ENCODE measurements around the gene SOX6. TPM values are rescaled to one million over a fixed set of nuclear protein-coding genes. Genes with fewer than 3 reads are reported as not detected.
A peak's percentile ranks its signal among the peaks of the same experiment; 100 is the strongest.

The SOX6 gene
- polyA plus RNA-seq, 1 of the 3 experiments (the other 2 are of a cell fraction): 0.03 TPM

DNA sequence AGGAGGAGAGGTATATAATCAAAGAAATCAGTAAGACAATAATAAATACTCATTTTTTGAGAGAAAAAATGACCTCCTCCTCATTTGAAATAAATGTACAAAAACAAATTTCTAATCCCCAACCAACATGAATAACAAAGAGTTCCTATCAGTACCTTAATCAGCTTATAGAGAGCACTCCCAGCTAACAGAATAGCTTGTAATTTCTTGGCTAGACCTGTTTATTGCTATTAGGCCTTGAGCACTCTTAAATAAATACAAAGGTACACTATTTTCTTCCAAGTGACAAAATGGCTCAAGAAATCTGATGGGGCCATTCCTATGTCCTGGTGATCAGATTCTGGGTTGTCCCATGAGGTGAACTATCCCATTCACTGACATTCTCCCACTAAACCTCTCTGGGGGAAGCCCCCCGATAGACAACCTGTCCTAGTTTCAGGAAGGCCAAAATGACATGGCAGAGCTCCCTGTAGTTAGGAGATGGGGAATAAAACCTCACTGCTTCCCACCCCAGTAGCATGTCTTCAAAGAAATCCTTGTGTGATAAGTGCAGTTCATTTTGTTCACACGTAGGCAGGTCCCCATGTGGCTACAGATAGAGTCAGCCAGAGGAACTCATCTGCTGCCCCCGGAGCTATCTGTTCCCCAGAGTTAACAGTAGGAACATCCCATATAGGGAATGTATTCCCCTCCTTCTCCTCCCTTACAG is 385.7 kb downstream of the SOX6 start:
- DNase-seq: no peak
- H3K9me3 ChIP-seq: no peaks in the 10 kb centered on the region
- ChIA-PET CTCF (no interaction called here), POLR2A (interaction anchor here (0.6 kb wide), 1 partner anchor 11 kb away, joined by 3 read pairs; no protein-coding TSS in a partner anchor)
- H3F3A ChIP-seq (replicated peaks; ENCODE audit: insufficient read depth): no peaks in the 10 kb centered on the region
- H3K4me2 ChIP-seq: no peak overlapping the region
- 68% methylated on average over 3 of the region's 3 CpGs for WGBS (ENCODE audit: low lambda C conversion rate)
- no peaks in the 10 kb centered on the region for H4K20me1 ChIP-seq (ENCODE audit: insufficient read depth)
- H2AFZ ChIP-seq (ENCODE audit: low read depth): peak overlapping the region; percentile 87; the same call in 1 of the 2 replicates
- no peak overlapping the region for H3K4me3 ChIP-seq (ENCODE audit: low read depth in 2 of 2, low read length in 1 of 2)
- H3K27me3 ChIP-seq (ENCODE audit: insufficient read depth): no peaks in the 10 kb centered on the region
- no peak for TF ChIP-seq MEF2A (IDR thresholded peaks at IDR 0.05; ENCODE audit: borderline replicate concordance, low read depth)
- no peak for TF ChIP-seq GATA2 (CRISPR knock-in tag; IDR thresholded peaks at IDR 0.05)
- TF ChIP-seq CHD2 (IDR thresholded peaks at IDR 0.05; ENCODE audit: low read length, partially characterized antibody): no peak
- TF ChIP-seq, protein P1, sequence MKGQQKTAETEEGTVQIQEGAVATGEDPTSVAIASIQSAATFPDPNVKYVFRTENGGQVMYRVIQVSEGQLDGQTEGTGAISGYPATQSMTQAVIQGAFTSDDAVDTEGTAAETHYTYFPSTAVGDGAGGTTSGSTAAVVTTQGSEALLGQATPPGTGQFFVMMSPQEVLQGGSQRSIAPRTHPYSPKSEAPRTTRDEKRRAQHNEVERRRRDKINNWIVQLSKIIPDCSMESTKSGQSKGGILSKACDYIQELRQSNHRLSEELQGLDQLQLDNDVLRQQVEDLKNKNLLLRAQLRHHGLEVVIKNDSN (IDR thresholded peaks at IDR 0.05; ENCODE audit: borderline replicate concordance, low read depth): no peak
- no peak for TF ChIP-seq RCOR1 (IDR thresholded peaks at IDR 0.05; ENCODE audit: low read length)
- TF ChIP-seq FOXM1 (IDR thresholded peaks at IDR 0.05; ENCODE audit: low read depth): no peak
- TF ChIP-seq, protein P2, sequence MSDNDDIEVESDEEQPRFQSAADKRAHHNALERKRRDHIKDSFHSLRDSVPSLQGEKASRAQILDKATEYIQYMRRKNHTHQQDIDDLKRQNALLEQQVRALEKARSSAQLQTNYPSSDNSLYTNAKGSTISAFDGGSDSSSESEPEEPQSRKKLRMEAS (IDR thresholded peaks at IDR 0.05; ENCODE audit: low read depth): no peak
- TF ChIP-seq SMC3 (IDR thresholded peaks at IDR 0.05; ENCODE audit: low read depth, low read length): no peak
- TF ChIP-seq YY1 (IDR thresholded peaks at IDR 0.05; ENCODE audit: low read depth): no peak
- TF ChIP-seq, protein P3, sequence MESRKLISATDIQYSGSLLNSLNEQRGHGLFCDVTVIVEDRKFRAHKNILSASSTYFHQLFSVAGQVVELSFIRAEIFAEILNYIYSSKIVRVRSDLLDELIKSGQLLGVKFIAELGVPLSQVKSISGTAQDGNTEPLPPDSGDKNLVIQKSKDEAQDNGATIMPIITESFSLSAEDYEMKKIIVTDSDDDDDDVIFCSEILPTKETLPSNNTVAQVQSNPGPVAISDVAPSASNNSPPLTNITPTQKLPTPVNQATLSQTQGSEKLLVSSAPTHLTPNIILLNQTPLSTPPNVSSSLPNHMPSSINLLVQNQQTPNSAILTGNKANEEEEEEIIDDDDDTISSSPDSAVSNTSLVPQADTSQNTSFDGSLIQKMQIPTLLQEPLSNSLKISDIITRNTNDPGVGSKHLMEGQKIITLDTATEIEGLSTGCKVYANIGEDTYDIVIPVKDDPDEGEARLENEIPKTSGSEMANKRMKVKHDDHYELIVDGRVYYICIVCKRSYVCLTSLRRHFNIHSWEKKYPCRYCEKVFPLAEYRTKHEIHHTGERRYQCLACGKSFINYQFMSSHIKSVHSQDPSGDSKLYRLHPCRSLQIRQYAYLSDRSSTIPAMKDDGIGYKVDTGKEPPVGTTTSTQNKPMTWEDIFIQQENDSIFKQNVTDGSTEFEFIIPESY (IDR thresholded peaks at IDR 0.05; ENCODE audit: borderline replicate concordance, low read depth): no peak
- no peak for TF ChIP-seq ELF1 (IDR thresholded peaks at IDR 0.05)
- TF ChIP-seq, protein P4, sequence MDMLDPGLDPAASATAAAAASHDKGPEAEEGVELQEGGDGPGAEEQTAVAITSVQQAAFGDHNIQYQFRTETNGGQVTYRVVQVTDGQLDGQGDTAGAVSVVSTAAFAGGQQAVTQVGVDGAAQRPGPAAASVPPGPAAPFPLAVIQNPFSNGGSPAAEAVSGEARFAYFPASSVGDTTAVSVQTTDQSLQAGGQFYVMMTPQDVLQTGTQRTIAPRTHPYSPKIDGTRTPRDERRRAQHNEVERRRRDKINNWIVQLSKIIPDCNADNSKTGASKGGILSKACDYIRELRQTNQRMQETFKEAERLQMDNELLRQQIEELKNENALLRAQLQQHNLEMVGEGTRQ (IDR thresholded peaks at IDR 0.05; ENCODE audit: borderline replicate concordance, low read depth, low read length): no peak
- no peak for TF ChIP-seq EZH2phosphoT487 (IDR thresholded peaks at IDR 0.05; ENCODE audit: borderline replicate concordance, low read depth)
- TF ChIP-seq GABPA (IDR thresholded peaks at IDR 0.05; ENCODE audit: low read depth): no peak
- no peak for TF ChIP-seq EP300 (IDR thresholded peaks at IDR 0.05; ENCODE audit: borderline replicate concordance in 1 of 2, low read depth in 1 of 2, low read length in 1 of 2)
- TF ChIP-seq JUND (IDR thresholded peaks at IDR 0.05): no peak
- TF ChIP-seq RXRA (IDR thresholded peaks at IDR 0.05; ENCODE audit: borderline replicate concordance, low read depth): no peak
- no peak for TF ChIP-seq TEAD4 (IDR thresholded peaks at IDR 0.05; ENCODE audit: borderline replicate concordance, insufficient read depth)
- H3K9me2 ChIP-seq: no peaks in the 10 kb centered on the region
- no peak overlapping the region for H3K27ac ChIP-seq (ENCODE audit: low read depth in 2 of 2, low read length in 1 of 2)
- no peak overlapping the region for H3K9ac ChIP-seq
- peaks cover 11 to 23% of the 10 kb centered on the region in 2 experiments; a peak in 3 of 4 replicates for H3K4me1 ChIP-seq (ENCODE audit: control insufficient read depth in 1 of 2, insufficient read depth in 2 of 2, low read depth in 1 of 2, low read length in 1 of 2)
- H3K36me3 ChIP-seq (replicated peaks in 1 of 2; ENCODE audit: control insufficient read depth in 1 of 2, insufficient read depth in 2 of 2, low read length in 1 of 2): no peaks in the 10 kb centered on the region
- H3K79me2 ChIP-seq (ENCODE audit: insufficient read depth): no peaks in the 10 kb centered on the region

Data from SK-N-SH (cell line).